ENCODE data around the gene NDUFS7. TPM values are rescaled to one million over a fixed set of nuclear protein-coding genes. Genes with fewer than 3 reads are reported as not detected.

Gene NDUFS7
- total and polyA plus RNA-seq, 9 of the 15 experiments (the other 6 are each of a cell fraction or from before 2014, with no cell fraction given): 6.0 to 271 (median 60.6) TPM

DNA sequence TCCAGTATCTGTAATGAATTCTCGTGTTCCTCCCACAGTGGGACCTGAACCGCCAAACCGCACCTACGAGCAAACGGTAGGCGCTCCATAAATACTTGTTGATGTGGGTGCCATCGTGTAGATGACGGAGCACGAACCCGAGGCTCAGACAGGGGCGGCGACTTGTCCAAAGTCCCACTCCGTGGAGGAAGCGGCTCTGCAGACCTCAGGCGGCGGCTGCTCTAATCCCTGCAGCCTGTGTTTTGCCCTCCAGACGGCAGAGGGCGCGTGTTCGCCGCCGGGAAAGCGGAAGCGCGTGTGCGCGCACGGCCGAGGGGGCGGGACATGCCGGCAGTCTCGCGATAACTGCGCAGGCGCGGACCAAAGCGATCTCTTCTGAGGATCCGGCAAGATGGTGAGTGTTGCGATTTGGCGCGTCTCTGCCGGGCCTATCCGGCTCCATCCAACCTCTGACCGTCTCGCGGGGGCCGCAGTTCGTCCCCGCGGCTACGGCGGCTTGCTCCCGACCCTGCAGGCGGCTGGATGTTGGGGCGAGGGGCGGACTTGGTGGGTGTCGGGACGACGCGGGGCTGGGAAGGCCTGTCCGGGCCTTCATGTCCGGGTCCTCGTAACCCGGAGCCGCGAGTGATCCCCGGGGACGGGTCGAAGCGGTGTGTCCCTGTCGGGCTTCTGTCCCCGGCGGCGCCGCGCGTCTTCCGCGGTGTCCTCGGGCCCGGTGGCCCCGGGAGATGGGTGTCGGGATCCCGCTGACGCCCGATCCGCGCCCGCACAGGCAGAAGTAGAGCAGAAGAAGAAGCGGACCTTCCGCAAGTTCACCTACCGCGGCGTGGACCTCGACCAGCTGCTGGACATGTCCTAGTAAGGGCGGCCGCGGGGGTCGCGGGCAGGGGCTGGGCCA lies 54.6 kb downstream of the NDUFS7 start, which contains the start of gene RPS15 (continued):
- TF ChIP-seq, protein P1, sequence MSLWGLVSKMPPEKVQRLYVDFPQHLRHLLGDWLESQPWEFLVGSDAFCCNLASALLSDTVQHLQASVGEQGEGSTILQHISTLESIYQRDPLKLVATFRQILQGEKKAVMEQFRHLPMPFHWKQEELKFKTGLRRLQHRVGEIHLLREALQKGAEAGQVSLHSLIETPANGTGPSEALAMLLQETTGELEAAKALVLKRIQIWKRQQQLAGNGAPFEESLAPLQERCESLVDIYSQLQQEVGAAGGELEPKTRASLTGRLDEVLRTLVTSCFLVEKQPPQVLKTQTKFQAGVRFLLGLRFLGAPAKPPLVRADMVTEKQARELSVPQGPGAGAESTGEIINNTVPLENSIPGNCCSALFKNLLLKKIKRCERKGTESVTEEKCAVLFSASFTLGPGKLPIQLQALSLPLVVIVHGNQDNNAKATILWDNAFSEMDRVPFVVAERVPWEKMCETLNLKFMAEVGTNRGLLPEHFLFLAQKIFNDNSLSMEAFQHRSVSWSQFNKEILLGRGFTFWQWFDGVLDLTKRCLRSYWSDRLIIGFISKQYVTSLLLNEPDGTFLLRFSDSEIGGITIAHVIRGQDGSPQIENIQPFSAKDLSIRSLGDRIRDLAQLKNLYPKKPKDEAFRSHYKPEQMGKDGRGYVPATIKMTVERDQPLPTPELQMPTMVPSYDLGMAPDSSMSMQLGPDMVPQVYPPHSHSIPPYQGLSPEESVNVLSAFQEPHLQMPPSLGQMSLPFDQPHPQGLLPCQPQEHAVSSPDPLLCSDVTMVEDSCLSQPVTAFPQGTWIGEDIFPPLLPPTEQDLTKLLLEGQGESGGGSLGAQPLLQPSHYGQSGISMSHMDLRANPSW (CRISPR knock-in tag; IDR thresholded peaks at IDR 0.05): no peak
- TF ChIP-seq SOX6 (IDR thresholded peaks at IDR 0.05) (peak; percentile 80), NFIX (CRISPR knock-in tag; IDR thresholded peaks at IDR 0.05; ENCODE audit: low read depth) (no peak), ETV6 (IDR thresholded peaks at IDR 0.05; ENCODE audit: borderline replicate concordance in 1 of 2, low read depth in 2 of 2, low read length in 1 of 2) (no peak), ETV6 (CRISPR knock-in tag; IDR thresholded peaks at IDR 0.05; ENCODE audit: borderline replicate concordance) (no peak), U2AF2 (optimal IDR thresholded peaks at IDR 0.05; ENCODE audit: low read depth, low read length) (no peak), EP400 (IDR thresholded peaks at IDR 0.05) (peak; percentile 97), TAF7 (tag; IDR thresholded peaks at IDR 0.05) (peak; percentile 100), BMI1 (IDR thresholded peaks at IDR 0.05; ENCODE audit: low read length) (0 out of 2 replicates have a peak, but pooled peaks have one; percentile 14), XRCC3 (IDR thresholded peaks at IDR 0.05) (no peak), SNRNP70 (optimal IDR thresholded peaks at IDR 0.05; ENCODE audit: low read depth, low read length) (no peak), DNMT1 (IDR thresholded peaks at IDR 0.05) (no peak), PML (IDR thresholded peaks at IDR 0.05; ENCODE audit: low read length) (peak; percentile 86; the same call in 1 of the 2 replicates), ZNF75A (CRISPR knock-in tag; IDR thresholded peaks at IDR 0.05) (no peak), ZFP1 (CRISPR knock-in tag; IDR thresholded peaks at IDR 0.05) (no peak), DACH1 (IDR thresholded peaks at IDR 0.05; ENCODE audit: partially characterized antibody) (no peak)
- TF ChIP-seq, protein P2, sequence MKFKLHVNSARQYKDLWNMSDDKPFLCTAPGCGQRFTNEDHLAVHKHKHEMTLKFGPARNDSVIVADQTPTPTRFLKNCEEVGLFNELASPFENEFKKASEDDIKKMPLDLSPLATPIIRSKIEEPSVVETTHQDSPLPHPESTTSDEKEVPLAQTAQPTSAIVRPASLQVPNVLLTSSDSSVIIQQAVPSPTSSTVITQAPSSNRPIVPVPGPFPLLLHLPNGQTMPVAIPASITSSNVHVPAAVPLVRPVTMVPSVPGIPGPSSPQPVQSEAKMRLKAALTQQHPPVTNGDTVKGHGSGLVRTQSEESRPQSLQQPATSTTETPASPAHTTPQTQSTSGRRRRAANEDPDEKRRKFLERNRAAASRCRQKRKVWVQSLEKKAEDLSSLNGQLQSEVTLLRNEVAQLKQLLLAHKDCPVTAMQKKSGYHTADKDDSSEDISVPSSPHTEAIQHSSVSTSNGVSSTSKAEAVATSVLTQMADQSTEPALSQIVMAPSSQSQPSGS (CRISPR knock-in tag; IDR thresholded peaks at IDR 0.05): no peak
- TF ChIP-seq, protein P3, sequence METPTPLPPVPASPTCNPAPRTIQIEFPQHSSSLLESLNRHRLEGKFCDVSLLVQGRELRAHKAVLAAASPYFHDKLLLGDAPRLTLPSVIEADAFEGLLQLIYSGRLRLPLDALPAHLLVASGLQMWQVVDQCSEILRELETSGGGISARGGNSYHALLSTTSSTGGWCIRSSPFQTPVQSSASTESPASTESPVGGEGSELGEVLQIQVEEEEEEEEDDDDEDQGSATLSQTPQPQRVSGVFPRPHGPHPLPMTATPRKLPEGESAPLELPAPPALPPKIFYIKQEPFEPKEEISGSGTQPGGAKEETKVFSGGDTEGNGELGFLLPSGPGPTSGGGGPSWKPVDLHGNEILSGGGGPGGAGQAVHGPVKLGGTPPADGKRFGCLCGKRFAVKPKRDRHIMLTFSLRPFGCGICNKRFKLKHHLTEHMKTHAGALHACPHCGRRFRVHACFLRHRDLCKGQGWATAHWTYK (CRISPR knock-in tag; IDR thresholded peaks at IDR 0.05): peak; percentile 89
- TF ChIP-seq, protein P4, sequence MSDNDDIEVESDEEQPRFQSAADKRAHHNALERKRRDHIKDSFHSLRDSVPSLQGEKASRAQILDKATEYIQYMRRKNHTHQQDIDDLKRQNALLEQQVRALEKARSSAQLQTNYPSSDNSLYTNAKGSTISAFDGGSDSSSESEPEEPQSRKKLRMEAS (CRISPR knock-in tag; IDR thresholded peaks at IDR 0.05): peak; percentile 92
- TF ChIP-seq, protein P5, sequence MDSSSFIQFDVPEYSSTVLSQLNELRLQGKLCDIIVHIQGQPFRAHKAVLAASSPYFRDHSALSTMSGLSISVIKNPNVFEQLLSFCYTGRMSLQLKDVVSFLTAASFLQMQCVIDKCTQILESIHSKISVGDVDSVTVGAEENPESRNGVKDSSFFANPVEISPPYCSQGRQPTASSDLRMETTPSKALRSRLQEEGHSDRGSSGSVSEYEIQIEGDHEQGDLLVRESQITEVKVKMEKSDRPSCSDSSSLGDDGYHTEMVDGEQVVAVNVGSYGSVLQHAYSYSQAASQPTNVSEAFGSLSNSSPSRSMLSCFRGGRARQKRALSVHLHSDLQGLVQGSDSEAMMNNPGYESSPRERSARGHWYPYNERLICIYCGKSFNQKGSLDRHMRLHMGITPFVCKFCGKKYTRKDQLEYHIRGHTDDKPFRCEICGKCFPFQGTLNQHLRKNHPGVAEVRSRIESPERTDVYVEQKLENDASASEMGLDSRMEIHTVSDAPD (CRISPR knock-in tag; IDR thresholded peaks at IDR 0.05): no peak
